ENCODE measurements around the gene YIF1A.

Gene YIF1A

DNA sequence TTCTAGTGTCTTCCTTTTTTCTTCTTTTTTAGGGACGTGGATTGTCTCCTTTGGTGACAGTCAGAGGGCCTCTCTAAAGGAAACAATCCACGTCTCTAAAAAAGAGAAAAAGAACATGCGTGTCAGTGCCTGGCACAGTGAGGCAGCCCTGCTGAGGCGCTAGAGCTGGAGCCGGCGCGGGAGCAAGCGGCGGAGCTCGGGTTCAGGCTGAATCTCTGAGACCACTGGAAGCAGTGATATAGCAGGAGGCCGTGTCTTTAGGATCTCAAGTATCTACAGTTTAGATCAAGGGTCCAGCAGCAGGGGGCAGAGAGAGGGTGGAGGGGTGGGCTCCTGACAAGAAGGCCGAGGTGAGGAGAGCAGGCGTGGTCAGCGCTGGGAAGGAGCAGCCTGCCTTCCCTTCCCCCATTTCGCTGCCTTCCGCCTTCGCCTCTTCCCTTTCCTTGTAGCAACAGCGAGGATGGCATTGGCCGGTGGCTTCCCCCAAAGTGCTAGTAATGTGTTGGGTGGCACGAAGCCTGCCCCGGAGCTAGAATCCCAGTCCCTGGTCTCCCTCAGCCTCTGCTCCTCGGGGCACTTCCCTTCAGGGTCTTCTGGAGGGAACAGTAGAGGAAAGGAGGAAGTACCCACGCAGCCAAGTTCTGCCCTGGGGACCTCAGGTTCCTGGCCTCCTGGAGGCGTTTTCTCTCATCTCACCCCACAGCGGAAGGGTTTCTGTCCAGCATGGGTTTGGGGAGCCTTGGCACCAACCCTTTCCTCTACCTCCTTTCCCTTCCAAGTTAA lies 48.8 kb downstream of the YIF1A start:
- DNase-seq, result no peak

DNA sequence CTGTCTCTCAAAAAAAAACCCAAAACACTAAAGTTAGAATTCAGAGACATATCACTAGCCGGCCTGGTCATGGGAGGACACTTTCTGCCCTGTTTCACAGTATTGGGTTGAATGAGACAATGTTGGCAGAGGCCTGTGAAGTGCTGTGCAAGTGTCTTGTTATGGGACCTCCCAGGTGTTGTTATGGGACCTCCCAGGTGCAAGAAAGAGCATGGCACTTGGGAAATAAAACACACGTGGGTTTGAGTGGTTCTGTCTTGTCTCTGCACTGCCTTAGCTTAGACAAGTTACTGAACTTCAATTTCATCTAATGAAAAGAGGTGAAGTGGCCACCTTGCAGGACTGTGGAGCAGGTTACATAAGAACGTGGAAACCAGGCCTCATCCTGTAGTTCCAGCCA lies 49.4 kb downstream of the YIF1A start:
- no peak for DNase-seq

DNA sequence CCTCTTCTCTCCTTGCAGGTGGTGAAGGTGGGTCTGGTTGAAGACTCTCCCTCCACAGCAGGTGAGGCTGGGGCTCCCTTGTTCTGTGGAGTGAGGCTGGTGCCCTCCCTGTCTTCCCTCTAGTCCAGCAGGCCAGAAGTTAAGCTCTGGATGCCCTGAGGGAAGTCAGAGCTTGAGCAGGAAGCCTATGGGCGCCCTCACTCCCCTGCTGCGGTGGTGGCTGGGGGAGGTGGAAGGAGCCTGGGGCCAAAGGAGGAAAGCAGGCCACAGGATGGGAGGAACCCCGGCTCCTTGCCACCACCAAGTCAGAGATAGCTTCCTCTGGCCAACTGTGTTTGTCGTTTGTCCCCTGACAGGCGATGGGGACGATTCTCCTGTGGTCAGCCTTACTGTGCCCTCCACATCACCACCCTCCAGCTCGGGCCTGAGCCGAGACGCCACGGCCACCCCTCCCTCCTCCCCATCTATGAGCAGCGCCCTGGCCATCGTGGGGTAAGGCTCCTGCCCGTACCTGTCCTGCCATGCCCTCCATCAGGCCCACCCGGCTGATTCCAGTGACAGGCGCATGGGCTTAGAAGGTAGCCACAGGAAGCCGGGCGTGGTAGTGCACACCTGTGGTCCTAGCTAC lies 50.0 kb downstream of the YIF1A start:
- no peak for DNase-seq

DNA sequence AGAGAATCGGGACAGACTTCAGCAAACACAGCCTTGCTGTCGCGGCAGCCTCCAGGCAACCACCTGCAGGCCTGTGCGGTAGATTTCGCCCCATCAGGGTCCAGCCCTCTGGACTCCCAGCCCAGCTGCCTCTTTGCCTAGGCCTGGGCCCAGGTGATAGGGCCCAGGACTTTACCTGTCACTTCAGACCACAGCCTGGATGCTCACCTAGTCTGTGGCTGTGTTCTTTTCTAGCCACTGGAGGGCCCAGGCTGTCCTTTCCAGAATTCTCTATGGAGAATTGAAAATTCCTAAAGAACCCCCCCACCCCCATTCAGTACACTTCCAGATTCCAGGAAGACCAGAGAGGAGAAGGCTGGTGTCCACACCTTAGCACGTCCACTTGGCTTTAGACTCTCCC lies 51.1 kb downstream of the YIF1A start:
- DNase-seq, result no peak

DNA sequence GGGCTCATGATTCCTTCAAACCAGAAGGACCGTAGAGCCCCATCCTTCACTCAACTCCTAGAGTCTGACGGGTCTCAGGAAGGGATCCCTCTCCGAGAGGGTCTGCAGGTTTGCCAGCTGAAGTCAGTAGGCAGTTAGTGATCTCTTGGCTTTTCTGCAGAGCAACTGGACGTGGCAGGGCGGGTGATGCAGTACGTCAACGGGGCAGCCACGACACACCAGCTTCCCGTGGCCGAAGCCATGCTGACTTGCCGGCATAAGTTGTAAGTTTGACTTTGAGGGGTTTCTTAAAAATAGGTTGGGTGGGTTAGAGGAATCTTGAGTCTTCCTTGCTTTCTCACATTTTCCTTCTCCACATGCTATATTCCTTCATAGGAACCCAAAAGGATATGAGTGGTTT lies 53.8 kb downstream of the YIF1A start:
- no peak for DNase-seq
